Psoas muscle (tissue), 8 donors: ENCODE measurements around the gene SYT13. TPM values are rescaled to one million over a fixed set of nuclear protein-coding genes. Genes with fewer than 3 reads are reported as not detected.

Experiments
- ATAC-seq, 4 donors: fragments of 200-7000 bp; cut with Tn5 transposase; one replicate each; pipeline ENCODE4 v1.9.1; 2020; ENCODE audit warnings: moderate library complexity in 3 of 4, mild to moderate bottlenecking in 2 of 4
- DNase-seq, 2 donors: peaks; one replicate each; pipeline ENCODE4 v3.0.0-alpha.2; 2020
- H3K27ac ChIP-seq: fragments of 200-600 bp; one replicate; pipeline ENCODE4 v1.8.0; 2022
- H3K27me3 ChIP-seq, 3 donors: fragments of 200-600 bp in 1 of 3; one replicate each; pipeline versions ENCODE4 v1.6.1 to v1.8.0; 2013 to 2022; ENCODE audit warnings: low read length in 2 of 3, mild to moderate bottlenecking in 2 of 3, moderate library complexity in 1 of 3; ENCODE audit not compliant: insufficient read depth in 3 of 3
- H3K36me3 ChIP-seq, 2 donors: fragments of 200-600 bp in 1 of 2; one replicate each; pipeline versions ENCODE4 v1.6.1 to v1.8.0; 2013 to 2022; ENCODE audit warnings: low read depth in 1 of 2, mild to moderate bottlenecking in 1 of 2, moderate library complexity in 1 of 2; ENCODE audit not compliant: insufficient read depth in 1 of 2
- H3K4me1 ChIP-seq: fragments of 200-600 bp; one replicate; pipeline ENCODE4 v1.8.0; 2022
- H3K4me3 ChIP-seq: fragments of 200-600 bp; one replicate; pipeline ENCODE4 v1.8.0; 2022; ENCODE audit warnings: mild to moderate bottlenecking
- H3K9me3 ChIP-seq: fragments of 200-600 bp; one replicate; pipeline ENCODE4 v1.8.0; 2022
- WGBS, 3 donors: extraction: QIAGEN DNeasy Blood & Tissue Kit; methylation state at CpG; one replicate each; pipeline versions ENCODE4 v1.1.6 to v1.1.7; 2013; 5-methylcytosine and 5-hydroxymethylcytosine counted together
- intact Hi-C, 2 donors: fragments of 100-400 bp; cut with DNase I; formaldehyde crosslinking; loops; one replicate each; pipeline versions ENCODE4 v1.11.0 to v1.14.2; 2022
- polyA plus RNA-seq, 3 donors: library from polyadenylated mRNA; stranded (reverse); fragments of 200-250 nt; gene quantifications; one replicate each; pipeline ENCODE4 v1.2.3, GENCODE V29; 2013
- total RNA-seq, 4 donors: library from RNA; stranded (reverse); fragmentation: NEBNext Ultra II Directional in 2 of 4; extraction: Animal tissue kit (Norgen Biotek cat#: 25700) in 2 of 4; gene quantifications; one replicate each; pipeline versions ENCODE4 v1.2.1 to v1.2.4, GENCODE V29; 2021 to 2023
- TF ChIP-seq, protein P1 (sequence below): fragments of 200-600 bp; IDR thresholded peaks from one replicate; pipeline ENCODE4 v1.8.0; 2022; ENCODE audit warnings: antibody characterized with exemption
- donor health status: healthy with polysubstance abuse.
- donor health status: DM: no; HTN: no; CAD: no; lungs with moderate emphysema.
- donor health status: Bipolar disorder and iron deficiency.
- donor health status: healthy.
- donor health status: DM: yes; HTN: yes; CAD: no.
- donor health status: DM: no; HTN: no; CAD: no.
- donor health status: DM: no; HTN: no; CAD: no.
- donor health status: DM: yes; HTN: yes; CAD: no.

The SYT13 gene
- total and polyA plus RNA-seq, 7 donors = 0.05 to 0.22 (median 0.08) TPM; not detected in 1

DNA sequence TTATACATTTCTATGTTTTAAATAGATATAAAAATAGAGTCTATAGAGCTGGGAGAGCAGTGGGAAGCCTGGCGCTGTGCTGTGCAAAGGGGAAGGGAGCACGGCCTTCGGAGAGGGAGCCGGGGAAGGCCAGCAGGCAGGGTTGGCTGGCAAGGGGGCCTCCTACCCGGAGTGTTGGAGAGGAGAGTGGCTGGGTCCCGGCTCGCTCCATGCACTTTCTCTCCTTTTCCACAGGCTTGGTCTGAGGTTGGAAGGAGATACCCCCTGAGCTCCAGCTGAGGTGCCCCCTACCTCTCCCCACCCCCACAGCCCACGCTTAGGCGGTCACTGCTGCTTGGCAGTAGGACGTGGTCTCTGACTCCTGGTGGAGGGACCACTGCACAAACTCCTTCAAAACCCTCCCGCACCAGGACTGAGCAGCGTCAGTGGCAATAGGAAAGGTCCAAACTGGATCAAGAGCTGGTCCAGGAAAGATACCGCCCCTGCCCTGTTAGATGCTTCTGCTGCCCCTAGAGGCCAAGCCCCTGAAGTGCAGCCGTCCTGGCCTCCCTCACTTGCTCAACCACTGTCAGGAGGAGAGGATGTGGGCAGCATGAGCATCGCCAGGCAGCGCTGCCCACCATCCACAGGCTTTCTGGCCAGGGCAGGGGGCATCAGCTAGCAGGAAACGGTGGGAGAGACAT, 52.9 kb downstream of the SYT13 start:
- H3K36me3 ChIP-seq = no peaks in the 10 kb centered on the region
- intact Hi-C loops = loop anchor here in 1 of 2 donors (5.0 kb wide), 2 partner anchors 51 to 121 kb away; no protein-coding TSS in a partner anchor
- ATAC-seq (peak; percentile 74 to 96 (median 86)), DNase-seq (peak; percentile 69 to 83)
- 56 to 63% (median 59%) methylated on average over 15 to 17 of the region's 17 CpGs for WGBS, 3 donors
- H3K9me3 ChIP-seq = no peaks in the 10 kb centered on the region
- no peak overlapping the region for H3K27ac ChIP-seq
- no peaks in the 10 kb centered on the region for H3K4me1 ChIP-seq
- H3K27me3 ChIP-seq = no peaks in the 10 kb centered on the region
- TF ChIP-seq, protein P1, sequence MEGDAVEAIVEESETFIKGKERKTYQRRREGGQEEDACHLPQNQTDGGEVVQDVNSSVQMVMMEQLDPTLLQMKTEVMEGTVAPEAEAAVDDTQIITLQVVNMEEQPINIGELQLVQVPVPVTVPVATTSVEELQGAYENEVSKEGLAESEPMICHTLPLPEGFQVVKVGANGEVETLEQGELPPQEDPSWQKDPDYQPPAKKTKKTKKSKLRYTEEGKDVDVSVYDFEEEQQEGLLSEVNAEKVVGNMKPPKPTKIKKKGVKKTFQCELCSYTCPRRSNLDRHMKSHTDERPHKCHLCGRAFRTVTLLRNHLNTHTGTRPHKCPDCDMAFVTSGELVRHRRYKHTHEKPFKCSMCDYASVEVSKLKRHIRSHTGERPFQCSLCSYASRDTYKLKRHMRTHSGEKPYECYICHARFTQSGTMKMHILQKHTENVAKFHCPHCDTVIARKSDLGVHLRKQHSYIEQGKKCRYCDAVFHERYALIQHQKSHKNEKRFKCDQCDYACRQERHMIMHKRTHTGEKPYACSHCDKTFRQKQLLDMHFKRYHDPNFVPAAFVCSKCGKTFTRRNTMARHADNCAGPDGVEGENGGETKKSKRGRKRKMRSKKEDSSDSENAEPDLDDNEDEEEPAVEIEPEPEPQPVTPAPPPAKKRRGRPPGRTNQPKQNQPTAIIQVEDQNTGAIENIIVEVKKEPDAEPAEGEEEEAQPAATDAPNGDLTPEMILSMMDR = peak; percentile 77
- H3K4me3 ChIP-seq = no peak overlapping the region

- H3K36me3 ChIP-seq = no peaks in the 10 kb centered on the region
- no peak for ATAC-seq
- no peaks in the 10 kb centered on the region for H3K9me3 ChIP-seq
- H3K4me1 ChIP-seq = no peaks in the 10 kb centered on the region
- DNase-seq = no peak
- TF ChIP-seq, protein P1 = no peak
- no peak overlapping the region for H3K27ac ChIP-seq
- WGBS, 3 donors = 80 to 83% (median 81%) methylated on average over 5 of the region's 5 CpGs
- H3K27me3 ChIP-seq = no peaks in the 10 kb centered on the region
- intact Hi-C loops = loop anchor here in 1 of 2 donors (5.0 kb wide), 2 partner anchors 50 to 120 kb away; no protein-coding TSS in a partner anchor
- H3K4me3 ChIP-seq = no peak overlapping the region
Measured at GRCh38 chr11:45232341-45233080, 53.6 kb downstream of the SYT13 start.

DNA sequence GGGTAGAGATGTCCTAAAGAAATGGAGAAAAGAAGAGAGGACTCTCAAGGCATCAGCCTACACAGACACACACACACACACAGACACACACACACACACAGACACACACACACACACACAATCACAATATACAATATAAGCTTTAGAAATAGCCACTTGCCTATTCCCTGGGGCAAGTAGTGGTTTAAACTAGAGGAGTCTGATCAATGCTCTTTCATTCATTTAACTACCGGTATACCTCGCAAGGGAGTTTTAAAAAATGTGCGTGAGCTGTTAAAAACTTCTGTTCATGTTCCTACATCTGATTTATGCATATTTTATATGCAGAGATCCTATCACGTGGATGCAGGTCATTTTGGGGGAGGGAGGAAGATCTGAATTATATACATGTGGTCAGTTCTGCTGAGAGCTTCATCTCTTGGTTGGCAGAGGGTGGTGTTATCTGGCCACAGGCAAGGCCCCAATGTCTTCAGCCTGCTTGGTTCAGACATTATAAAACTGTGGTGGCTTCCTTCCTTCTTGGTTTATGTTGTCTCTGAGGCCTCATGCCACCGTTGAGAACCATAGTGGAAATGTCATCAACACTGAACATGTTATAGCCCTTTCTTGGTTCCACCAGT, 56.6 kb downstream of the SYT13 start:
- H3K36me3 ChIP-seq = peaks cover 0 to 20% of the 10 kb centered on the region in 2 donors
- intact Hi-C loops = loop anchor here in 1 of 2 donors (5.0 kb wide), 2 partner anchors 47 to 117 kb away; no protein-coding TSS in a partner anchor
- TF ChIP-seq, protein P1 = no peak
- no peaks in the 10 kb centered on the region for H3K27me3 ChIP-seq
- no peaks in the 10 kb centered on the region for H3K9me3 ChIP-seq
- no peaks in the 10 kb centered on the region for H3K4me1 ChIP-seq
- no peak for ATAC-seq
- H3K27ac ChIP-seq = no peak overlapping the region
- no peak overlapping the region for H3K4me3 ChIP-seq
- DNase-seq = no peak
- 86 to 91% (median 88%) methylated on average over 5 of the region's 5 CpGs for WGBS, 3 donors

DNA sequence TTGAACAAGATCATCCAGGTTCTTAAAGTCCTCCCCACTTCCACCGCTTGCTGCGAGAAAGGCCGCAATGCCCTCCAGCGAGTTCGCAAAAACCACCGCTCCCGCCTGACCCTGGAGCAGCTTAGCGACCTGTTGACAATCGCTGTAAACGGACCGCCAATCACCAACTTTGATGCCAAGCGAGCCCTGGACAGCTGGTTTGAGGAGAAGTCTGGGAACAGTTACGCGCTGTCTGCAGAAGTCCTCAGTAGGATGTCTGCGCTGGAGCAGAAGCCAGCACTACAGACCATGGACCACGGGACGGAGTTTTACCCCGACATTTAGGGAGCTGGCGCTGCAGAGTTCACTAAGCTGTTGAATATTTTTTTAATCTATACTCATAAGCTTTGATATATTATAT, 58.3 kb downstream of the SYT13 start:
- Histone ChIP-seq H3K4me3 (no peak overlapping the region), H3K4me1 (no peaks in the 10 kb centered on the region), H3K27ac (no peak overlapping the region), H3K36me3 (peaks cover 0 to 24% of the 10 kb centered on the region in 2 donors), H3K9me3 (no peaks in the 10 kb centered on the region), H3K27me3 (no peaks in the 10 kb centered on the region)
- no peak for ATAC-seq
- intact Hi-C loops = no loop called here
- DNase-seq = no peak
- 97 to 98% (median 98%) methylated on average over 19 of the region's 19 CpGs for WGBS, 3 donors
- TF ChIP-seq, protein P1 = no peak
